SK-N-SH treated with all-trans-retinoic acid at 6 μM for 48 hours (cell line): Measurements from ENCODE around the gene GTPBP1.

Source experiments
- CSRNP3 ChIP-seq: fragments of 250-450 bp; sonication (Bioruptor Pico); IDR thresholded peaks from 2 replicates; pipeline ENCODE4 v1.5.1; 2021; ENCODE audit warnings: mild to moderate bottlenecking, moderate library complexity
- ESRRG ChIP-seq: fragments of 250-450 bp; sonication (Bioruptor Pico); IDR thresholded peaks from 2 replicates; pipeline ENCODE4 v1.6.1; 2021; ENCODE audit warnings: mild to moderate bottlenecking
- TSHZ2 ChIP-seq: fragments of 250-450 bp; sonication (Bioruptor Pico); IDR thresholded peaks from 2 replicates; pipeline ENCODE4 v1.5.0; 2020; ENCODE audit warnings: mild to moderate bottlenecking, moderate library complexity

The GTPBP1 gene

GRCh38 chr22:38782402-38783094 is 76.8 kb downstream of the GTPBP1 start (continued):
- TF ChIP-seq TSHZ2 (CRISPR knock-in tag) = no peak
- TF ChIP-seq CSRNP3 (CRISPR knock-in tag) = no peak
- TF ChIP-seq ESRRG (CRISPR knock-in tag) = no peak
